GM21360 (cell line): Measurements from ENCODE around the gene TRIM59.

ENCODE experiments used
- ATAC-seq: cut with Tn5 transposase; IDR thresholded peaks from one replicate; pipeline ENCODE4 v1.9.1; 2021; ENCODE audit warnings: mild to moderate bottlenecking, moderate library complexity; ENCODE audit not compliant: unreplicated experiment

TRIM59 gene

DNA sequence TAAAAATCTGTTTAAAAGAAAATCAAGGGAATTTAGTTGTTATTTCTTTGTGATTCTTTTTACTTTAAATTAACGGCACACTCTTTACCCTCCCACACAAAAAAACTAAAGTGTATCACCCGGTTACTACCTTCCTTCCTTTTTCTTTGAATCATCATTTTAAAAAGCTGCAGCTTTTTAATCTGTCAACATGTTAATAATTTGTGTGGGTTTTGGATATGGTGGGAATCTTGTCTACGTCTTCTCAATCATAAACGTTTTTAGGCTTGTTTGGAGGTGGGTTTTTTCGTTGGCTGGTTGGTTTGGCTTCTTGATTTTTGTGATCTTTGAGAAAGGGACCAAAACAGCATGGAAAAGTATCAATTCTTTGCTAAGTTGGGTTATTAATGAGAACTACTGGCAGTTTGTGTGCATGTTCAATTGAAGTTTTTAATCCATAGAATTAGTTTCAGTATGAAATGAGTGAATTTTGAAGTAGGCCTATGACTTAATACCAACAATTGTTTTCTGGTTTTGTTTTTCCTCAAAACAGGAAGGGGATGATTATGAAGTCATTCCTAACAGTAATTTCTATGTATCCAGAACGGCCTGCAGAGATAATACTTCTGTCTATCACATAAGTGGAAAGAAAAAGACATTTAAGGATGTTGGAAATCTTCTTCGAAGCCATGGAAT, 45.7 kb downstream of the TRIM59 start:
- no peak for ATAC-seq

DNA sequence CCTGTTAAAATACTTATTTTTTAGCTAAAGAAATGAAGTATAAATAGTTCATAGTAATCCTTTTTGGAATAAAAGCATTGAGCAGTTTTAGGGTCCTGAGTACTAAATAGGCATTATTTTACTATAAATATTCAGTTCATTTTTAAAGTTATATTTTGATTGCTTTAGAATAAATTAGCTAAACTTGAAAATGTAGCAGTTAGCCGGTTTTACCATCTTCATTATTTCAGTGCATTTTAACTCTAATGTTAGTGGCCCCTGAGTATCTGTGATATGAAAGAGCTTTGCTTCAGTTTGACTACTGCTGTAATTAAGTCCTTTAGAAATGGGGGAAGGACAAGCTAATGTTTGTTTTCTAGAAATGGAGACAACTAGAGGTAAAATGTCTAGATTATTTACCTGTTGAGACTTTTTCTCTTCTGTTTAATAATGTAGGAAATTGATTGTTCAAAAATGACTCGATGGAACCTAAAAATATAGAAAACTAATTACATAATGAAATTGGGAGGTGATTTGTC, 46.5 kb downstream of the TRIM59 start:
- no peak for ATAC-seq

DNA sequence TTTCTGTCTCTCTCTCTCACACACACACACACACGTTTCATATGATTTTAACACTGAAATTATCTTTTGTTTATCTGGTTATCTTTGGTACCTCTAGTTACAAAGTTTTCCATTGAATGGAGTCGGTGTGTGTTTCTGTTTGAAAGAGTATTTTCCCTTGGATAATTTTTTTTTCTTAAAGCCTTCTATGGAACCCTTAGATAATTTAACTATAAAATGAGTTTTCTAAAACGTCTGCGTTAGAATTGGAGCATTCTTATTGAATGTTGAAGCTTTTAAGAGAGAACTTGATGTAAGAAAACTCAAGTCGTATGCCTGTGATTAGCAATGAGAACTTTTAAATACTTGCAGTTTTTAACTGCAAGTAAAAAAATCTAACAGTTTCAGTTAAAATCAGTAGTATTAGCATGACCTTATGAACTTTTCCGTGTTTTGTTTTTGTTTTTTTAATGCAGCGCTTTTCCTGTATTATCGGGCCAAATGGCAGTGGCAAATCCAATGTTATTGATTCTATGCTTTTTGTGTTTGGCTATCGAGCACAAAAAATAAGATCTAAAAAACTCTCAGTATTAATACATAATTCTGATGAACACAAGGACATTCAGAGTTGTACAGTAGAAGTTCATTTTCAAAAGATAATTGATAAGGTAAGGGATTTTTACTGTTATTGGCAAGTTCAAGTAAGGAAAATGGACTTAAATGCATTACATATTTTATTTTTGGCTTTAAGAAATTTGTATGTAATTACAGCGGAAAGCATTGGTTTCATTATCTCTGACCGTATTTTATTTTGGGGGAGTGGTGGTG, 47.2 kb downstream of the TRIM59 start:
- ATAC-seq, result no peak

DNA sequence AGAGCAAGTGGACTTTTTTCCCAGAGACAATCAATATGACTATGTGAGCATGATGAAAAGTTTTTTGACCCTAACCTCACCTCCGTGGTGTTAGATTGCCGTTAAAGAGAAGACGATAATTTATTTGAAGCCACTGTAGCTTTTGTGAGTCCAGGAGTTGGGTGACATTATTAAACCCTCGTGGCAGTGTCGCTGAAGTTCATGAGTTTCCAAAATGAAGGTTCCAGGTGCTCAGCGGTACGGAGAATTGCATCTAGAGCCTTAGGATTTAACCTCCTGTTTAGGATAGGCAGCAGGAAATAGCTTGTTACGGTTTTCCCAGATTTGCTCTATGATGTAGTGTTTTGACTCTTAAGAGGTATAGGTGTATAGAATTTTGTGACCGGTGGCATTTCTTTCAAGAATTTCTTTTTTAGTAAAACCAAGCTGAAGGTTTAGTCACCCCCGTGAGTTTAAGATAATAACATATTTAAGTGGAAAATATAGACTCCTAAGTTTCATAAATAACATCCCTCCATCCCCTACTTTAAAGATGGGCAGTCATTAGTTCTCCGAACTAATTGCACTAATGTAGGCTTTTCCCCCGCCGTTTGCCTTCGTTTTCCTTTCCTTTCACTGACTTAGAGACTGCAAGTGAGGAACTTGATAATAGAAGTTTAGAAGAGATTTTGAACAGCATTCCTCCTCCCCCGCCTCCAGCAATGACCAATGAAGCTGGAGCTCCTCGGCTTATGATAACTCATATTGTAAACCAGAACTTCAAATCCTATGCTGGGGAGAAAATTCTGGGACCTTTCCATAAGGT, 48.1 kb downstream of the TRIM59 start:
- ATAC-seq, result no peak

DNA sequence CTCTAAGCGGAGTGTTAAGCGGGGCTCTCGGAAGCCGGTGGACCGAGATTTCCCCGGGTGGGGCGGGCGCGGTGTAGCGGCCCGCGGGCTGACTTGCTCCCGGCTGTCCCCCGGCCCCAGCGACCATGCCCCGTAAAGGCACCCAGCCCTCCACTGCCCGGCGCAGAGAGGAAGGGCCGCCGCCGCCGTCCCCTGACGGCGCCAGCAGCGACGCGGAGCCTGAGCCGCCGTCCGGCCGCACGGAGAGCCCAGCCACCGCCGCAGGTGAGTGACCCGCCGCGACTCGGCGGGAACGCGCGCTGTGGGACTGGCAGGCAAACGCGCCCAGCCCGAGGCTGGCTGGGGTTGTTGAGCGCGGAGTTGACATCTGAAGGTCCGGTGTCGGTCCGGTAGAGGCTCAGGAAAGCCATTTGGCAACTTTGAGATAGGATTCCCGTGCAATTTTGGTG, 48.9 kb downstream of the TRIM59 start:
- ATAC-seq, result no peak

DNA sequence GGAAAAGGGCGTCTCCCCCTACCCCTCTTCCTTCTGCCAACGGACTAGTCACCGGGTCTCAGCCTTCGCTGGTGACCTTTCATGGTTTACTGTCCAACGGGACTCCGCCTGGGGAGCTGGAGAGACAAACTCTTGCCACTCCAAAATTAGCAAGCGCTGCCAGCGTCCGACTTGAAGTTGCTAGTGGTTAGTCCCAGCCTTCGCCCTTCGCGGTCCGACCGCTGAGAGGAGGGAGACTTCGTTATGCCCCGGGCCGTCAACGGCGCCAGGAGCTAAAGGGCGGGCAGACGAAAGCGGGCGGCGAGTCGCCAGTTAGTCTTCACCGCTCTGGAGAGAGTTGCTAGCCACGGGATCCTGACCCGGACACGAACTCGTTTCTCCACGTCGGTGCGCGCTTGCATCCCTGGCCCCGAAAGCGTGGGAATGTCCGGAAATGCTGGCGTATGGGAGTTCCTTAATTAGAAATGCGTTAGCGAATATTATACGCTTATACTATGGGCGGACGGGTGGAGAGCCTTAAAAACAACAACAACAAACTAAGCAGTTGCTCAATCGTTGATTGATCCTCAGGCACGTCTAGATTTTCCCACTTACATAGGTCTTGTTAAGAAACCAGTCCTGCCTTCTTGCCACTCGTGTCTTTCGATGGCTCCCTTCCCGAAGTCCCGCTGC, 49.4 kb downstream of the TRIM59 start:
- peak; percentile 2 for ATAC-seq

DNA sequence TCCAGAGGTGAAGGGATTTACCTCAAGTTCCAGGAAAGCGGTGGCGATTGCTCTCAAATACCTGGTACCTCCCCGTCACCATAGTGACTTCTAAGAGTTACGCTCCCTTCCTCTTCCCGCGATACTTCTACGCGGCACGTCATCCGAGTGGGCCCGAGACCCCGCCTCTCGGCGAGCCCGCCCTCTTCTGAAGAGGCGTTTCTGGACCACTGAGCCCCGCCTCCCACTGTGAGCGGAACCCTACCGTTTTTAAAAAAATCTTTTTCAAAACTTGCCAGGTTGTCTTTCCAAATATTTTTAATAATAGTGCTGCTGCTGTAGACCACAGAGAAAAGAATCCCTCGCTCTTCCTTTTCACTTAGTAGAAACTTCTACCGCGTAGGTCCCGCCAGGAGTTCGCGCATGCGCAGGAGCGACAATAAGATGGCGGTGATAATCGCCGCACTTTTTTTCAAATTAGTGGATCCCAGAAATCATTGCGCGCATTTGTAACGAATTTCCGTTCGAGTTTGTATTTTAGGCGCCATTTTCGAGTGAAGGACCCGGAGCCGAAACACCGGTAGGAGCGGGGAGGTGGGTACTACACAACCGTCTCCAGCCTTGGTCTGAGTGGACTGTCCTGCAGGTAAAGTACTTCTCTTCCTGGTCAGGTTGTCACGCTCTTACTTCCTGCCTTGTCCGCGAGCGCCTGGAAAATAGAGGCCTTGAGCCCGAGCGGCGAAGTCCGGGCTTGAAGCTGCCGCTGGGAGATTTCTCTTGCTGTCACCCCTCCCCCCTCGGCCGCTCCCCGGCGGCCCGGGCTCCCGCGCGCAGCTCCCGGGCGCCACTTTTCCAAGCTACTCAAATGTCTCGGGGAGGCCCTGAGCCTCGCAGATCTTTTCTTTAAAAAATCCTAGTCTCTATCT, 50.2 kb downstream of the TRIM59 start, which contains the start of the genes IFT80 and SMC4:
IFT80 (minus strand) TSS at position 101 of the 905 bp plus-strand sequence. CDS start 14,625 bp downstream, outside the sequence.
SMC4 (plus strand) TSS at position 526 of the 905 bp plus-strand sequence. CDS start 1,177 bp downstream, outside the sequence.
- ATAC-seq, result peak; percentile 96

DNA sequence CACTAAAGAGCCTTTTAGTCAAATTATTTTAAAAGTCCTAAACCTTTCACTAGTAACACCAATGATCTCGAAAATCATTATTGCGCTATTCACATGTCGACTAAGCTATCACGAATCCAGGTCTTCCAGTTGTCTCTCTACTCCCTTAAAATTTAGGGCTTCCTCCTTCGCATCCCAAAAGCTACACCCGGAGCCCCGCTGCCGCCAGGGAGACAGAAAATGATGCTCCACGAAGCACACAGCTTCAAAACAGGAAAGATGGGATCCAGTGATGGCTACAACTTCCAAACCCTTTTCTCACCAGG, 50.8 kb downstream of the TRIM59 start:
- ATAC-seq, result peak; percentile 2

DNA sequence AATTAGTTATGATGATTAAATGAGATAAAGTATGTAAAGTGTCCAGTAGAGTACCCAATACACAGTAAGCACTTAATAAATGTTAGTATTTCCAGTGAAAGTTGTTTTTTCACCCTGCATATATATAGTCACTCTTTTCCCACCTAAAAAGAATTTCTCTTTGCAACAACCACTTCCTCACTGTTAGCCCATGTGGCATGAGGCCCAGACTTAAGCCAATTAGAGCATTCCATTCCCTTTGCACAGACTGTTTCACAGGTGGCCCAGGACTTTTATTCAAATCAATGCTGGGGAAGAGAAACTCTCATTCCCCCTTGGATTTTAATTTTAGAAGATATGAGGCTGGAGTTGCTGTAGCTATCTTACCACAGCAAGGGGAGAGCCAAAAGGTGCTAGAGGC, 54.3 kb downstream of the TRIM59 start:
- ATAC-seq, result no peak

DNA sequence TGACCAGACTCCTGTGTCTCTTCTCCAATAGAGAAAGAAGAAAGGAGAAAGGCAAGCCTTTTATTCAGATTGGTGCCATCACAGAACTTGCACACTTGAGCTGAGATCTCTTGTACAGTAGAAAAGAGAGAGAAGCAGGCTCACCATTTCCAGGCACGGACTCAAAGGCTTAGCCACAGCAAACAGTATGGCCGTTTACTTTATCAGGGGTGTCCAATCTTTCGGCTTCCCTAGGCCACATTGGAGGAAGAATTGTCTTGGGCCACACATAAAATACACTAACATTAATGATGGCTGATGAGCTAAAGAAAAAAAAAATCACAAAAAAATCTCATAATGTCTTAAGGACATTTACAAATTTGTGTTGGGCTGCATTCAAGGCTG, 55.6 kb downstream of the TRIM59 start:
- ATAC-seq, result no peak

DNA sequence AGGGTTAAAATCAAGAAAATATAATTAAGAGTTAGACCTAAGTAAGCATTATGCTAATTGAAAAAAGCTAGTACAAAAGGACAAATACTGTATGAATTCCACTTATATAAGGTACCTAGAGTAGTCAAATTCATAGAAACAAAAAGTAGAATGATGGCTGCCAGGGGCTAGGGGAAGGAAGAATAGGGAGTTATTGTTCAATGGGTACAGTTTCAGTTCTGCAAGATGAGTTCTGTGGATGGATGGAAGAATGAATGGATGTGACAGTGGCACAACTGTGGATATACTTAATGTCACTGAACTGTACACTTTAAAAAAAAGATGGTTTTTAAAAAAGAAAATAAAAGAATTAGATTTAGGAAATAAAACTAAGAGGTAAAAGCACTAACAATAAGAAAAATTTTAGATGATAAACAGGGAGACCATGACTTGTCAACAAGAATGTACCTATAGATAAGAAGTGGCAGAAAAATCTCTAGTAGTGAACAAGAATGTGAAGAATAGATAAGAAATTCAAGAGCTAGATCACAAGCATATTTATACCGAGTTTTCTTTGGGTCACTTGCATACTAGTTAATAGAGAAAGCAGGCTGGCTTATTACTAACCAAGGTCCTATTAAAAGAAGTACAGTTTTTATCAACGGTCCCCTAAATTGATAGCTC, 56.1 kb downstream of the TRIM59 start:
- no peak for ATAC-seq

DNA sequence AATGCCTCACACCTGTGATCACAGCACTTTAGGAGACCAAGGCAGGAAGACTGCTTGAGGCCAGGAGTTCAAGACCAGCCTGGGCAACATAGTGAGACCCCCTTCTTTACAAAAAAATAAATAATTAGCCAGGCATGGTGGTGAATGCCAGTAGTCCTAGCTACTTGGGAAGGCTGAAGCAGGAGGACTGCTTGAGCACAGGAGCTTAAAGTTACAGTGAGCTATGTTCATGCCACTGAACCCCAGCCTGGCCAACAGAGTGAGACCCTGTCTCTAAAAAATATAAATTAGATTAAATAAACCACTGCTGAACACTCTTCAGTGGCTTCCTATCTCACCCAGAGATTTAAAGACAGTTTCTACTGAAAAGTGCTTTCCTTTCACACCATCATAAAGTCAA, 56.8 kb downstream of the TRIM59 start:
- no peak for ATAC-seq

DNA sequence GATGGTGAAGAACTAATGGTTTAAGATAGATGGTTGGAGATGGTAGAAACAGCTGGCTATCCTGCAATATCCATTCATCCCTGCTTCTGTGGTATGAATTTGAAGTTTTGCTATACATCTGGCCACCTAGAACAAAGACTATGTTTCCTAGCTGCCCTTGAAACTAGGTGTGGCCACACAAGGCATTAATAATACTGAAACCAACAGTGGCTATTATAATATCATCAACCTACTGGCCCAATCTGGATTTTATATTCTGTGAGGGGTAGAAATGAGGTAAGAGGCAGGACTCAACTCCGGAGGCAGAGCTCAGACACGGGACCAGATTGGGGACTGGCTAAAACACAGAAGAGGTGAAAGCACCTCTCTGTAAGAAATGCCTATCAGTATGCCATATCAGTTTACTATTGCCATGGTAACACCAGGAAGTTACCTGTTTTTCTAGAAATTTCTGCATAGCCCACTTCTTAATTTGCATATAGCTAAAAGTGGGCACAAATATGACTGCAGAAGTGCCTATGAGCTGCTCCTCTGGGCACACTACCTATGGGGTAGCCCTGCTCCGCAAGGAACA, 58.9 kb downstream of the TRIM59 start:
- ATAC-seq, result no peak
